NCI-H2196 (cell line): ENCODE measurements around the gene ZRANB1.
A peak's percentile ranks its signal among the peaks of the same experiment; 100 is the strongest.

Experiments used
- DNase-seq: peaks from one replicate; lab custom pipeline; 2025; ENCODE audit not compliant: unreplicated experiment; lab: John Stamatoyannopoulos, UW

ZRANB1 gene

DNA sequence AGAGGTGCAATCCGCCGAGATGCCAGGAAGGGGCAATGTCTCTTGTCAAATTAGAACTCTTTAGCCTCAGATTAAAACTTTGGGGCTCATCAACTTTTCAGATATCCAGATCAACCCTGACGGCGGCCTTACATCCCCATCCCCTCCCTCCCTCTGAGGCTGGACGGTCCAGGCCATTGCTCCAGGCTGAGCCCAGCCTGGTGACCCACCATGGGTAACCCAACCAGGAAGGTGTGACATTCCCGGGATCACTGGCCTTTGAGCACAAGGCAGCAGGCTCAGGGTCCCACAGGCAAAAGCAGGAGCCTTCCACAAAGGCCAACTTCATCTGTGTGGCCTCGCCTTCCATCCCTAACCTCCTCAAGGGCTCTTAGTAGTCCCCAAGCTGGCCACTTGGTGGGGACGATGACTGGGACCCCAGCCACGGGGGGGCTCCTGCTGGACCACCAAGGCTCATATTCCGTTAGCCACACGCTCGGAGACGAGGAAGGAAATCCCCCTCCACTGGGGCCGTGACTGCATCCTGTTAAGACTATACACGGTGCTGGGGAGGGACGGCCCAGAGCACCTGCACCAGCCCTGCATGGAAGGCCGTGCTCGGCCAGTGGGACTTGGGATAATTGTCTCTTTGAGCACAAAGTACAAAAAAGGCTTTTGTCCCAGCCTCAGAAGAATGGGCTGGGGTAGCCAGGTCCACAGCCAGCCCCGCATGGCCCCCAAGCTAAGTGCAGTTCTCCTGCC is 62.8 kb downstream of the ZRANB1 start:
- no peak for DNase-seq

DNA sequence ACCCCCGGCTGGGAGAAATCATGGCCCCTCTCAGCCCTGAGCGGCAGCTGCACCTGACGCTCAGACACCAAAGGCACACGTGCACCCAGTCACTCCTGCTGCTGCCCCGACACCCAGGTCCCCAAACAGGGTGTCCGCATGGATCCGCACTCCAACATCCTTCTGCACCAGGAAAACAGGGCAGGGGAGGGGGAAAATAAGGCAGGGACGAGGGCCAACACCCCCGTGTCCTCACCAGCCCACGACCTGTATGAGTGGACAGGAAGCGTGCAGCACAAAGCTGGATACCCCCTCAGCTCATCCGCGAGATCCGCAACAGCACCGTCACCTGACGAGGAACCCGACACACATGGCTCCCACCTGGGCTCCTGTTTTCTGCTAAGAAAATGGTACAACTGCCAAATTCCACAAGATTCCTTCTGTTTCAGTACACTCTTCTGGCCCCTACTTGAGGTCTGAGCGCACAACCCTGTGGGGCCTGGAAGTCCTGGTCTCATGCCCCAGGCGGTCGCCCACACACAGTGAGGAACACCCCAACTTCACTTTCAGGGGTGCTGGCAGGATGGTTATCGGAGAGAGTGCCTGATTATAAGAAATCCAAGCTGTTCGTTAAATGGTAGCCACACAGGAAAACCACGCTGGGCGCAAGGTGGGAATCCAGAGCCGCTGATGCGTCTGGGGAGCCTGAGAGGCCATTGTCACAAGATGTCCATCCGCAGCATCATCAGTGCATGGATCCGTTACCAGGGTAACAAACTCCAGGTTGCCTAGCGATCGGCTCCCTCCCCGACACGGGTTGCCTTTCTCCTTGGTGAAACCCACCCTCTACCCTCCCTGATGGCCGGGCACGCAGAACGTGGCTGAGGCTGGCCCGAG is 63.6 kb downstream of the ZRANB1 start:
- no peak for DNase-seq

DNA sequence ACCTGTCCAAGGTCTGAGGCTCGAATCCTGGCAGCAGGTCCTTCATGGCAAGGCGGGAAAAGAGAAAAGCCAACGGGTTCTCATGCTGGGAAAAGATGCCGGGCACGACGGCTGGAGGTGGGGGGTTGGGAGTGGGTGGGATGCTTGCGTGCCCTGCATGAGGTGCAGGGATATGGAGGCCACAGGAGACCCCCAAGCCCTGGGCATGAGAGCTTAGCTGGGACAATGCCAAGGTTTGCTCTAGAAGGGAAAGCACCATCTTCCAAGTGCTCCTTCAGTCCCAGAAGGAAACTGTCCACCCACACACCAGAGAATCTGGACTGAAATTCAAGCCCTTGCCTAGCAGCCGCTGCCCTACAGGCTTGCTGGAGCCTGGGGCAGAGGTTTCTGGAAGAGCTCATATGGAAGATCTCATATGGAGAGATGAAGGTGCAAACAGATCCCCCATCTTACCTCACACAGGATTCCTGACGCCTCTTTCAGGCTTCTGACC is 64.3 kb downstream of the ZRANB1 start:
- no peak for DNase-seq

DNA sequence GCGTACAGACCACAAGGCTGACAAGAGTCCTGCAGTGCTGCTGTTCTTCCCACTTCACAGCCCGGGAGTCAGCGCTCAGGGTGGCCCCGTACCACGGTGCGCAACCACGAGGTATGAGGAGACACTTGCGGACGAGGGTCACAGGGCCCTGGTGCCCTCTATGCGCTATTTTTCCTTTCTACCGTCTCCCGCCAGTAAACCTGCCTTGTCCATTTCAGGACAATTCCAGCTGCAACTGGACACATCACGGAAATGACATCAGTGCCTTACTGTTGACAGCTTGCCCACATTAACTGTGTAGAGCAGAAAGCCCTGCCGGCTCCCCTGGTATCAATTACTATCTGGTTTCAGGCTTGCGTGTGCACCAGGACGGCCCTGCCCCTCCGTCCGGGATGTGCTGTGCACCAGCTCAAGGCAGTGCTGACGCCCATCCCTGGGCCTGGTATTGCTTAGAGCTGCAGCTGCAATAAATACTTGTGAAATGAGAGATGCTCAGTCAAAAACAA is 65.1 kb downstream of the ZRANB1 start:
- peak; percentile 16 for DNase-seq

DNA sequence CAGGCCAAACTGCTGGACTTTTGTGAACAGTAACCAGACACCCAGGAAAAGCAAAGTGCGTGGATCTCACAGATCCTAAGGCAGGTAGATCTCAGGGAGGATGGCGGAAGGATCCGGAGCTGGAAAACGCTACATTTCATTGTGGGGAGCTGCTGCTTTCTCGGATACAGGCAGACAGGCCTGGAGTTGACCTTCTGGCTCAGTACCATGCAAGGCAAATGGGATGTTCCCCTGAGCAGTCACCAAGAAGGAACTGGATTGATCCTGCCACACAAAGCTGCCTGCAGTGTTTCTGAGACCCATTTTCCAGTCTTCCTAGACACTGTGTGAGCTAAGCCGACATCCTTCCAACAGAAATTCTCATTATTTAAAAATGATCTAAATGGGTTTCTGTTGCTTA is 65.5 kb downstream of the ZRANB1 start:
- no peak for DNase-seq

DNA sequence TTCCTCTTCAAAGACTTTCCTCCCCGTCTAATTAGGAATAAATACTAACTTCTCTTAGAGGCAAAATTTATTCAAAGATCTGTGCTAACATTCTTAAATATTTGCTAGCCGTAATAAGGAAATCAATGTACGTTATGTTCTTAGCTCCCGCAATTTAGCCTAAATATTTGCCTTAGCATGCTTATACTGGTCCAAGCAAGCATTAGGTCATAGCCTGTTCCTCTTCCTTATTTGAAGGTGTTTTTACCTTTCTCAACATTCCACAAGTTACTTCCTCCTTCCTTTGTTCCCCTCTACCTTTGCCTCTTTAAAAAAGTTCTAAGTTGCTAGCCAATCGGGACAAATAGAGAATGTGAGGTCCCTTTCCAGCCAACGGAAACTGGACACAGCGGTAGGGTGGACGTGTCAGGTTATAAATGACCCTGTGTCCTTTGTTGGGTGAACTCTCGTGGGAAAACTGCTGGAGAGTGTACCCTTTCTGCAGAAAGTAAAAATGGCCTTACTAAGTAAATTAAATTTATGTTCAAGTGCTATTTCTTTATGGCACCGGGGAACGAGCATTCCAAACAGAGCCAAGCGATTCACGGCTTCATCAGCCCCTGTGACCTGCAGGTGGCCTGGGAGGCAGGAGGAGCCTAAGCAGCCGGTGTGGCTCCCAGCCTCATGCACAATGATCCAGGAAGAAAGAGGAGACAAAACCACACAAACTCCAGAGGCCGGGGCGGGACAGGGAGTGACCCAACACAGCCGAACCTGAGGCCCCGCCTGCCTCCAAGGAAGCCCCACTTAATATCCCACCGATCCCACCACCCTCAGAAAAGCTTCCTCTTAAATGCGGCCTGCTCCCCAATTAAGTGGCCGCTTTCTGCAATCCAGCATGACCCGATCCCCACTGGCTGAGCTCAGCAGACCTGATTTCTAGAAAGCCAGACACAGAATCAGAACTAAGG is 67.0 kb downstream of the ZRANB1 start:
- DNase-seq: no peak

DNA sequence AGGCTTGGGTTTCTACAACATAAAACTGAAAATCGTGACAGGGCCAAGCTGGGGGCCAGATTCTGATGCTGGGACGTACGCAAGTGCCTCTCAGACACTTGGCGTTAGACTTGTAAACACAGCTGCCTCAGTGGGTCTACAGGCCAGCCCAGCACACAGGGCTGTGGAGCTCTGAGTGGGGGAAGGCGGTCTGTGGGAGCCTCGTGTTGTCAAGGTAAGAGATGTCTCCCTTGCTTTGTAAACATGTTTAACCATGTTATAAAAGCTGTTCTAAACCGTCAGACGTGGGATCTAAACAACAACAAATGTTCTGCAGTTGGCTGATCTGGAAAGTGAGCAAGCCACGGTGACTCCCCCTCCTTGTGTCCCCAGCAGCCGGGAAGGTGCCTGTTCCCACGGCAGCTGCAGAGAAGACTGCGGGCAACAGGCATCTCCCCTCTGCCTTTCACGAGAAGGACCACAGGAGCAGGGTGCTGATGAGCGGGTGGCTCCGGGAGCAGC is 67.8 kb downstream of the ZRANB1 start:
- DNase-seq: no peak

DNA sequence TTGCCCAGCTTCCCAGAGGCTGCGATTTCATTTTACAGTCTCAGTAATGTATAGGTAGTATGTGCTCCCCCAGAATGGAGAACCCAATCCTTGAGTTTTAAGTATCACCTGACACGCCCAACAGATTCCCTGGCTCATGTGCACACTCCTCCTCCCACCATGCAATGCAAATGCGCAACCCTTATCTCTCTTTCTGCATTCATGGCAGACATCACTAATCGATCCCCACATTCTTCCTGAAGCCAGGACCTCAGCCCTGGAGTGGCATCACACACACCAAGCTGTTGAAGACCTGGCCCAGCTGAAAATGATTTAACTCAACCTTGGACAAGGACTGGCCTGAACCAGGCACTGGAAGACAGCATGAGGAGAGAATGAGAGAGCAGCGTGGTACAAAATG is 68.4 kb downstream of the ZRANB1 start:
- DNase-seq: no peak

DNA sequence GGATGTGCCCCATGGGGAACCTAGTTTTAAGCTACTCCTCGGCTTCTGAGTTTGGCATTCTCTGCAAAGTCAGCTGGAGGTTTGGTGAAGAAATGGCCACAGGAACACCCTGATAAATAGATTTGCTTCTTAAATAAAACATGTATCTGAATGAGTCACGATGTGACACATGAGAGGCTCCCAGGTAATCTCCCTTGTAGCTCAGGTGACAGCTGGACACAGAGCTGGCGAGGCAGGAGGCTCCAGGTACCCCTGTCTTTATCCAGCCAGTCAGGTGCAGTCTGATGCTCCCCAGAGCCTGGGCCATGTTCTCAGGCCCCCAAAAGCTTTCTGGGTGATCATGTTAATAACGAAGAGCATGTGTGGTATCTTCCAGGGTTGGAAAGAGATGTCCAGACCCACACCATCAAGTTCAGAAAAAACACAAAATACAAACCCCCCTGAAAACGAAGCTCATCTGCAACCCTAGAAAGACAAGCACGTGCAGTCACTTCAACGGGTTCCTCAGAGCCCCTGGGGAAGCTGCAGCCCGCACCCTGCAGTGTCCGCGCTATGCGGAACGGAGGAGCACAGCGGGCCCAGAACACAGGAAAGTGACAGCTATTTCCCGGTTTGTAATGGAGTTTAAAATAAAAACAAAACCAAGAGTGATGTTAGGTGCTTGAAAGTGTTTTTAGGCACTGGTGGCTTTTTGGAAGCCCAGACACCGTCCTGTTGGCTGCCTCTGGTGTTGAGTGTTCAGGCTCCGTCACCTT is 69.4 kb downstream of the ZRANB1 start:
- DNase-seq: no peak

DNA sequence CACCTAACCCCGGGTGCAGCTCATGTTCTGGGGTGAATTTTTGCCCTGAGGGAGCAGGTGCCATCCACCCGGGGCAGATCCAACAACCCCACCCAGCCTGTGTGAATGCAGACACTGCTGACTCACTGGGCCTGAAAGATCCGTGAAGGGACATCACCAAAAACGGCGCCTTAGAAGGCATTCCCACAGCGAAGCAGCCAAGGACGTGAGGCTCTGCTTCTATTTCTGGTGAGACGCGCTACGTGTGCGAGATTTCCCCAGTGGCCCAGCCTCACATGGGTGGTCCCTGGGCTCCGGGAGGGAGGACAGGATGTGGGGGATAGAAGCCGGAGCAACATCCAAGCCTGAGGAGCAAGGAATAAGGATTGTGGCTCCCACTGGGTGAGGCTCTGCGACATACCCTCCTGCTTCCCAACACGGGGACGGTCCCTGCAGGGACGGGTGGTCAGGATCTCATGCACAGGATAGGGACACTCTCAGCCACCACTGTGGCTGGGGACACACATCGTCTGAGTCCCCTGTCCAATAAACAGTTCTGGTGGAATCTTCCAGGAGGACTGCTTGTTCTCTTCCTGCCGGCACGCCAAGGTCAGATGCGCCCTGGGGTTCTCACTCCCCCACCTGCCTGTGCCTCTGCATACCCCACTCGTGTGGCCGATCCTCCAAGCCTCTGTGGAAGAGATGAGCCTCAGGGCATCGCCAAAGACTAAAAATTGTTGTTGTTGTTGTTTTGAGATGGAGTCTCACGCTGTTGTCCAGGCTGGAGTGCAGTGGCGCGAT is 70.2 kb downstream of the ZRANB1 start:
- DNase-seq: no peak

DNA sequence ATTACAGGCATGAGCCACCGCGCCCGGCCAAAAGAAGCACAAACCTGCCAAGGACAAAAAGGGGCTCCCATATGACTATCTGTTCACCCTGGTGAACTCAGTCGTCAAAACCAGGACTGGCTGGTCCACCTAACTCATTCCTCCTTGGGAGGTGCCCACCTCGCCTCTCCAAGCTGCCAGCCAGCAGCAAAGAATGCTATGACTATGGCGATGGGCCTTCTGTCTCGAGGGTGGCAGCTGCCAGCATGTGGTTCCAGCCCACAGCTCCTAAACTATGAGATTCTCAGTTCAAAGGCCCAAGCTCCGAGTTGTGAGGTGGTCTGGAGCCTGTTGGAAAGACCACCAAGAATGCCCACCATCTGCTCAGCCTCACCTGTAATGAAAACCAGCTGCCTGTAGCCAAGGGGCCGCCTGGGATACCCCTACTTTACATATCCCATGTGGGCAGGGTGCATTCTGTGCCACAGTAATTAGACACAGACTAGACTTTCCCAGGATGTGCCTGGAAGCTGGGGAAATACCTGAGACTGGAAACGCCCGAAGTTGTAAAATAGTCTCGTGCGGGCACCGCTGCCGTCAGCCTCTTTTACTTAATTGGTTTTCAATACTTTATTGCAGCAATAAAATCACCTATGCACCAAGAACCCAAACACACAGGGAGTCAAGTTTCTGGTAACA is 71.1 kb downstream of the ZRANB1 start:
- no peak for DNase-seq

DNA sequence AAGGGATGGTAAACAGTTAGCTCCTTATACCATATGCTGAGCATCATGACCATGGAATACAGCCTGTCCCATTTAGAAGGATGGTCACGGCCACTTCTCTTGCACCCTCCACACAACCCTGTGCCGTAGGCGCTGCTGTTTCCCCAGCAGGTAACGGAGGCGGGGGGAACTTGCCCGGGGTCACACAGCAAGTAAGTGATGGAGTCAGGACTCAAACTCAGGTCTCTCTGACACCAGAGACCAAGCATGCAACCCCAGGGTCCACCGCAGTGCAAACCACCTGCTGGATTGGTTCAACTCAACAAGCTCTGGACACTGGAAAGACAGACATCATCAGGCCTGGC is 71.6 kb downstream of the ZRANB1 start:
- no peak for DNase-seq

DNA sequence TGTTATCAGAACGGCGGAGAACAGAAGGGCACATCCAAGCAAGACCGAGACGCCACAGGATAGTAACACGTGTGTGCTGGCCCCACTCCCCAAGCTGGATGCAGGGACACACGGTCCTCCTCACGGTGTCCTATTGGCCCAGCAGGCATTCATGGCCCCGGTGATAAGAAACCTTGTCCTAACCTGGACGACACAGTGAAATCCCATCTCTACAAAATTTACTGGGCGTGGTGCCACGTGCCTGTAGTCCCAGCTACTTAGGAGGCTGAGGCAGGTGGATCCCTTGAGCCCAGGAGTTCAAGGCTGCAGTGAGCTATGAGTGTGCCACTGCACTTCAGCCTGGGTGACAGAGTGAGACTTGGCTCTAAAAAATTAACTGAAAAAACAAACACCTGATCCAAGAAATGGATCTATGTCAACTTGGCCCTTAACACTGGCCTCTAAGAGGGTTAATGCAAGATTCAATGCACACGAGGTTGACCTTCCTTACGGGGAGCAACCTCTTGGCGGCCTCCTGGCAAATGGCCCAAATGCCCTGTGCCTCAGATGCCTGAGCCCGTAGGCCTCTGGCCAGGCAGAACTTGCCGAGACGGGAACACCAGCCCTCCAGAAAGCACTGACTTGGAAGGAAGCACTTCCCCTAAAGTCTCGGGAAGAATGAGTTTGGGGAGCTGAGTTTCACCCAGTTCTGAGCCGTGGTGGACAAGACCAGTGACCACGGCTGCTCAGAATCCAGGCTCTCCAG is 72.3 kb downstream of the ZRANB1 start:
- DNase-seq: no peak

DNA sequence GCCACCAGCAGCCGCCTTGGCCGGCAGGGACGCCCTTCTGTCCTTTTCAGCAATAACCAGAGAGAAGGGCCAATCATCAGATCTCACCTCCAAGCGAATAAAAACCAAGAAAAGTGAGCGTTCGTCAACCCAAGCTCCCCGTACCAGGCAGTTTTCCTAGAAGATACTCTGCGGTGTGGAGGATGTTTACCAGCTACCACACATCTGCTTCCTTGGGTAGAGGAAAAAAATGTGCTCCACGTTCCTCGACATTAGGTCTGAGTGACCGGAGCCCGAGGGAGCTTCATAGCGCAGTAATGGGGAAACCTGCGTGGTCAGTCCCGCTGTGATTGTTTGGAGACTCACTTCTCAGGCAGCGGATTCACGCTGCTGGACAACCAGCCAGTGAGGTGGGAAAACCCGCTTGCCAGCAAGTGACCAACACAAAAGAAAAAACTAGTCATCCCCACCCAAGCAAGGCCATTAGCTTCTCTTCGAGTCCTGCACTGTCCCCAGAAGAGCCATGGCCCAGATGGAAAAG is 73.0 kb downstream of the ZRANB1 start:
- DNase-seq: no peak

DNA sequence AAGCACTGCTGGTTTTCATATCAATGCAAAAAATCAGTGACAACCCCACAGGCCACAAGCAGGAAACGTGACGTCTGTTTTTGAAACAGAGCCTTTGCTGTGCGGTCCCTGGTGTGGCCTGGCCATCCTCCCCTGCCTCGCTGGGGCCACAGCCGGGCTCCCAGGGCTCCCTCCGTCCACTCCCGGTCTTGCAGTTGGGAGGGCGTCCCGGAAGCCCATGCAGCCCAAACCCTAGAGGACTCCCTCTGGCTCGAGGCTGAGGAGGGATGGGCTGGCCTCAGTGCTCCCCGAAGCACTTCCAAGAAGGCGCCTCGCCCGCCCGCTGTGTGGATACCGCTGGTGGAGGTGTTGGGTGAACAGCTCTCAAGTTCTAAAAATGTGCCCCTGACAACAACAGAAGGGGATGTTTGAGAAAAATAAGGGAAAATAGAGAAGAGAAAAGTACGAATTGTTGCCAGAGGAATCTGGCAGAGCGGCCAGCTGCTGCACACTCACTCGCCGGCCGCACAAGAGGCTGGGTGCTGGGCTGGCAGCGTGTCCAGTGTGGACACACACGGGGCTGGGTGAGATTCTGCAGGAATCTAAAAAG is 73.5 kb downstream of the ZRANB1 start:
- DNase-seq: no peak

DNA sequence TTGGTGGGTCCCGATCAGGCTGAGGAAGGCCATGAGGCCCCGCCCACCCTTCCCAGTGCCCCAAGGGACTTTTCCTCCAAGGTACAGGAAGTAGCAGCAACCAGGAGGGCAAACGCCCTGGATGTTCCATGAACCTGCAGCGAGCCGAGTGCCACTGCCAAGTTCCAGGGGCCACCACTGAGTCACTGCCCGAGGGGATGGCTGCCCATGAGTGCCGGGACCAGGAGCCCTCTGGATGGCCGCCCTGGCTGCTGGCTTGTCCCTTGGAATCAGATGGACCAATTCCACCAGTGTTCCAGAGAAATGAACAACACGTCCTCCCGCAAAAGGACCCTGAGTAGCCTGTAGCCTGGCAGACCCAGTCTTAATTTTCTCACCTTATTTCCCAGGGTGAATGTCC is 74.2 kb downstream of the ZRANB1 start:
- no peak for DNase-seq

DNA sequence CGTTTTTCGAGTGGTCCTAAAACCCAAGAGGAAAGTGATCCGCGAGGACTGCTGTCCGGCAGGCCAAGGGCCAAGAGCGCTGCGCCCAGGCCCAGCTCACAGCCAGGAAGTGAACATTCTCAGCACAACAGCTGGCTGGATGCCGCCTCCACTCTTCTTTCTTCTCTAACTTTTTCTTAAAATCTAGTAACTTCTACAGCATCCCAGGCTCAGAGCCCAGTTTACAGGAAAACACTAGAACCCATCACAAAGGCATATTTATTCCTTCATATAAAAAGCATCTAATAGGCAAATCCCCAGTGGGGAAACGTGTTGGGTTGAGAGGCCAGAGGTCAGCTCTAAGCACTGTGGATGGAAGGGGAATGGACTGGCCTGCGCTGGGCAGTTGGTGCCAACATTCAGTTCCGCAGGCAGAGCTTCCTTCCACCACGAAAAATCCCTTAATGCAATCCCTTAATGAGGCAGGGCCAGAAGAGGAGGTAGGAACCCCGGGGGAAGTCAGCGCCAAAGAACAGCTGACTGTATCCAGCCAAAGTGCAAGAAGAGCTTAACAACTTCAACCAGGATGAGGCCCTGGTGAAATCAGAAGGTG is 74.8 kb downstream of the ZRANB1 start:
- no peak for DNase-seq
